H1 (cell line): ENCODE measurements around the gene MBD5. TPM values are rescaled to one million over a fixed set of nuclear protein-coding genes. Genes with fewer than 3 reads are reported as not detected.

Experiments
- CTCF ChIA-PET: fragments of 300-600 bp; sonication (Branson Sonifier 250); formaldehyde crosslinking; loops from one replicate; lab custom pipeline; 2021; ENCODE audit not compliant: partially characterized antibody; lab: Charles Lee
- POLR2A ChIA-PET: fragments of 300-600 bp; sonication (Branson Sonifier 250); formaldehyde crosslinking; loops from one replicate; lab custom pipeline; 2021; ENCODE audit warnings: inconsistent platforms; ENCODE audit not compliant: partially characterized antibody; lab: Charles Lee
- DNase-seq, 2 experiments: peaks; one replicate each; pipeline versions ENCODE4 v3.0.0 to v3.0.0-alpha.2; 2010 to 2022; ENCODE audit warnings: low spot score in 2 of 2, low read depth in 1 of 2, mixed read lengths in 1 of 2
- FAIRE-seq: peaks from 2 replicates; lab custom pipeline; 2011; peaks lifted over from hg19 to GRCh38; lab: Jason Lieb, UNC
- H2AFZ ChIP-seq: 2 replicates; pipeline ENCODE4 v1.8.1; 2012; ENCODE audit warnings: low read length, inconsistent platforms
- H2AK5ac ChIP-seq: 2 replicates; pipeline ENCODE4 v1.6.1; 2013; ENCODE audit warnings: low read depth, low read length
- H2BK120ac ChIP-seq: replicated peaks from 2 replicates; pipeline ENCODE3; 2013; ENCODE audit warnings: low read depth, low read length, inconsistent platforms
- H2BK12ac ChIP-seq: 2 replicates; pipeline ENCODE4 v1.6.1; 2013; ENCODE audit warnings: low read depth, low read length
- H2BK15ac ChIP-seq: 2 replicates; pipeline ENCODE4 v1.6.1; 2013; ENCODE audit warnings: low read length
- H2BK20ac ChIP-seq: 2 replicates; pipeline ENCODE4 v1.6.1; 2013; ENCODE audit warnings: low read length
- H2BK5ac ChIP-seq: 2 replicates; pipeline ENCODE4 v1.6.1; 2013; ENCODE audit warnings: low read depth, low read length
- H3K14ac ChIP-seq: 2 replicates; pipeline ENCODE4 v1.6.1; 2013; ENCODE audit warnings: inconsistent platforms; ENCODE audit not compliant: insufficient read length
- H3K18ac ChIP-seq: 2 replicates; pipeline ENCODE4 v1.6.1; 2013; ENCODE audit warnings: low read length; ENCODE audit errors: extremely low read depth
- H3K23ac ChIP-seq: 2 replicates; pipeline ENCODE4 v1.6.1; 2013; ENCODE audit warnings: inconsistent platforms; ENCODE audit not compliant: insufficient read length
- H3K23me2 ChIP-seq: 2 replicates; pipeline ENCODE4 v1.6.1; 2013; ENCODE audit warnings: low read depth, low read length
- H3K27ac ChIP-seq: 2 replicates; pipeline ENCODE4 v1.6.1; 2011; ENCODE audit warnings: low read depth, low read length, inconsistent platforms
- H3K27me3 ChIP-seq, 4 experiments: replicated peaks in 1 of 4; 1 replicate in 1 of 4; 2 replicates in 3 of 4; pipeline versions ENCODE4 v1.6.1 to v1.8.1; 2011 to 2013; ENCODE audit warnings: low read length in 3 of 4, mild to moderate bottlenecking in 3 of 4, inconsistent platforms in 2 of 4, mixed read lengths in 2 of 4, moderate library complexity in 1 of 4; ENCODE audit not compliant: control insufficient read depth in 3 of 4, insufficient read depth in 3 of 4; ENCODE audit errors: extremely low read depth in 1 of 4
- H3K36me3 ChIP-seq, 4 experiments: 2 replicates each; pipeline versions ENCODE4 v1.6.1 to v1.8.1; 2011 to 2013; ENCODE audit warnings: mild to moderate bottlenecking in 4 of 4, low read length in 3 of 4, moderate library complexity in 2 of 4, control low read depth in 1 of 4, inconsistent platforms in 1 of 4; ENCODE audit not compliant: insufficient read depth in 4 of 4, control insufficient read depth in 2 of 4
- H3K4ac ChIP-seq: replicated peaks from 2 replicates; pipeline ENCODE3; 2013; ENCODE audit warnings: low read length, low read depth, mixed read lengths, inconsistent platforms; ENCODE audit not compliant: insufficient read length
- H3K4me1 ChIP-seq, 4 experiments: replicated peaks in 1 of 4; 1 replicate in 1 of 4; 2 replicates in 3 of 4; pipeline versions ENCODE4 v1.6.1 to v1.8.1; 2011 to 2013; ENCODE audit warnings: low read length in 3 of 4, inconsistent platforms in 2 of 4, mixed read lengths in 1 of 4; ENCODE audit not compliant: insufficient read depth in 4 of 4, control insufficient read depth in 3 of 4
- H3K4me2 ChIP-seq, 2 experiments: 2 replicates each; pipeline versions ENCODE4 v1.6.1 to v1.8.1; 2011 to 2013; ENCODE audit warnings: low read depth in 2 of 2, low read length in 2 of 2, control low read depth in 1 of 2, inconsistent platforms in 1 of 2, mild to moderate bottlenecking in 1 of 2; ENCODE audit not compliant: insufficient read depth in 1 of 2
- H3K4me3 ChIP-seq, 4 experiments: fragments of 200-600, 300-600 bp in 1 of 4; sonication (generic), shearing (Covaris generic), sonication (Bioruptor Twin) in 1 of 4; 2 replicates each; pipeline versions ENCODE4 v1.5.1 to v1.8.1; 2011 to 2016; ENCODE audit warnings: low read length in 4 of 4, low read depth in 3 of 4, control low read depth in 2 of 4, inconsistent platforms in 2 of 4, mild to moderate bottlenecking in 2 of 4, mixed read lengths in 1 of 4, moderate library complexity in 1 of 4; ENCODE audit not compliant: insufficient read depth in 2 of 4; ENCODE audit errors: extremely low read depth in 1 of 4
- H3K56ac ChIP-seq: replicated peaks from 2 replicates; pipeline ENCODE3; 2013; ENCODE audit warnings: low read depth, mild to moderate bottlenecking, mixed read lengths, low read length, inconsistent platforms; ENCODE audit not compliant: insufficient read length
- H3K79me1 ChIP-seq: 2 replicates; pipeline ENCODE4 v1.6.1; 2013; ENCODE audit warnings: low read depth, low read length, control low read depth
- H3K79me2 ChIP-seq, 2 experiments: 2 replicates each; pipeline versions ENCODE4 v1.6.1 to v1.8.1; 2012 to 2013; ENCODE audit warnings: low read length in 2 of 2, mild to moderate bottlenecking in 2 of 2, inconsistent platforms in 1 of 2; ENCODE audit not compliant: insufficient read depth in 2 of 2, control insufficient read depth in 1 of 2
- H3K9ac ChIP-seq, 4 experiments: replicated peaks in 1 of 4; 1 replicate in 1 of 4; 2 replicates in 3 of 4; pipeline versions ENCODE4 v1.6.1 to v1.8.1; 2011 to 2013; ENCODE audit warnings: low read depth in 3 of 4, low read length in 3 of 4, control low read depth in 2 of 4, mild to moderate bottlenecking in 2 of 4, moderate library complexity in 2 of 4, inconsistent platforms in 1 of 4; ENCODE audit errors: extremely low read depth in 1 of 4
- H3K9me3 ChIP-seq, 2 experiments: 2 replicates each; pipeline versions ENCODE4 v1.6.1 to v1.8.1; 2012 to 2013; ENCODE audit warnings: mild to moderate bottlenecking in 2 of 2, moderate library complexity in 2 of 2, control low read depth in 1 of 2, inconsistent platforms in 1 of 2, low read depth in 1 of 2, low read length in 1 of 2, mixed read lengths in 1 of 2; ENCODE audit not compliant: insufficient read depth in 2 of 2
- H4K20me1 ChIP-seq, 2 experiments: replicated peaks in 1 of 2; 2 replicates each; pipeline versions ENCODE3 to v1.8.1; 2011 to 2013; ENCODE audit warnings: inconsistent platforms in 2 of 2, low read length in 2 of 2, mild to moderate bottlenecking in 1 of 2; ENCODE audit not compliant: insufficient read depth in 2 of 2, control insufficient read depth in 1 of 2
- H4K5ac ChIP-seq: 2 replicates; pipeline ENCODE4 v1.6.1; 2013; ENCODE audit warnings: low read length, low read depth, mixed read lengths, inconsistent platforms; ENCODE audit not compliant: insufficient read length
- H4K8ac ChIP-seq: 2 replicates; pipeline ENCODE4 v1.8.0; 2013; ENCODE audit warnings: mild to moderate bottlenecking, moderate library complexity, low read length, inconsistent platforms; ENCODE audit not compliant: insufficient read depth; ENCODE audit errors: extremely low read depth
- H4K91ac ChIP-seq: replicated peaks from 2 replicates; pipeline ENCODE3; 2013; ENCODE audit warnings: low read length, mixed read lengths, inconsistent platforms; ENCODE audit not compliant: insufficient read length
- CBX5 ChIP-seq: fragments of 300-800, 300-1000 bp; sonication (generic); IDR thresholded peaks from 2 replicates; pipeline ENCODE4 v1.7.1; 2016; ENCODE audit warnings: antibody characterized with exemption, low read length, low read depth
- EGR1 ChIP-seq: IDR thresholded peaks from 2 replicates; pipeline ENCODE4 v1.6.1; 2011; ENCODE audit warnings: low read depth, low read length, borderline replicate concordance
- EZH2 ChIP-seq: fragments of 200-600 bp; sonication (generic); IDR thresholded peaks from 2 replicates; pipeline ENCODE4 v1.7.1; 2012; ENCODE audit warnings: low read depth, mild to moderate bottlenecking, moderate library complexity, low read length, inconsistent platforms; ENCODE audit not compliant: severe bottlenecking
- GABPA ChIP-seq: IDR thresholded peaks from 2 replicates; pipeline ENCODE4 v1.6.1; 2011; ENCODE audit warnings: mild to moderate bottlenecking, low read length, moderate library complexity, borderline replicate concordance; ENCODE audit not compliant: insufficient read depth
- KDM1A ChIP-seq: fragments of 200-600, 300-600 bp; sonication (generic); IDR thresholded peaks from 2 replicates; pipeline ENCODE4 v1.7.1; 2016; ENCODE audit warnings: mild to moderate bottlenecking, low read length, borderline replicate concordance
- KDM4A ChIP-seq: IDR thresholded peaks from one replicate; pipeline ENCODE4 v1.7.1; 2012; ENCODE audit warnings: low read depth, mild to moderate bottlenecking, moderate library complexity, low read length, inconsistent platforms; ENCODE audit not compliant: severe bottlenecking
- RNF2 ChIP-seq: fragments of 200-900, 300-1000 bp; sonication (generic); IDR thresholded peaks from 2 replicates; pipeline ENCODE4 v1.7.1; 2016; ENCODE audit warnings: borderline replicate concordance, low read depth, mild to moderate bottlenecking, antibody characterized with exemption, low read length; ENCODE audit not compliant: poor library complexity, severe bottlenecking; ENCODE audit errors: missing control alignments
- SIN3A ChIP-seq, 2 experiments: IDR thresholded peaks in 1 of 2; conservative IDR thresholded peaks in 1 of 2; 2 replicates each; pipeline ENCODE4 v1.6.1; 2011 to 2012; ENCODE audit warnings: low read length in 2 of 2, improper control_type of control experiment in 1 of 2, low read depth in 1 of 2, mild to moderate bottlenecking in 1 of 2
- SUZ12 ChIP-seq: fragments of 200-600 bp; sonication (generic); IDR thresholded peaks from 2 replicates; pipeline ENCODE4 v1.6.1; 2012; ENCODE audit warnings: mild to moderate bottlenecking, inconsistent platforms, low read length, moderate library complexity, mixed read lengths
- TCF12 ChIP-seq: IDR thresholded peaks from 2 replicates; pipeline ENCODE4 v1.6.1; 2011; ENCODE audit warnings: low read depth, mild to moderate bottlenecking, low read length
- WGBS, 2 experiments: shearing (Covaris generic) in 1 of 2; methylation state at CpG; one replicate each; pipeline versions ENCODE4 v1.1.6 to v1.1.7; 2013 to 2015; ENCODE audit warnings: low lambda C conversion rate in 2 of 2, mixed read lengths in 2 of 2, inconsistent platforms in 1 of 2, low coverage in 1 of 2, missing lambda C conversion rate in 1 of 2; ENCODE audit not compliant: insufficient replicate concordance in 2 of 2, insufficient coverage in 1 of 2, insufficient read length in 1 of 2; ENCODE audit errors: extremely low coverage in 1 of 2, missing lambda C conversion rate in 1 of 2; 5-methylcytosine and 5-hydroxymethylcytosine counted together
- polyA plus RNA-seq, 7 experiments: library from polyadenylated mRNA; depleted of rRNA in 3 of 7; stranded (reverse) in 5 of 7; unstranded in 2 of 7; fragments of >200 nt in 5 of 7; fragments of 200-250 nt in 2 of 7; gene quantifications; 1 replicate in 5 of 7; 2 replicates in 1 of 7; 4 replicates in 1 of 7; pipeline versions ENCODE4 v1.2.1 to v1.2.3, GENCODE V29; 2011 to 2013; ENCODE audit warnings: missing spikeins in 2 of 7, mixed read lengths in 2 of 7
- total RNA-seq: library from RNA; stranded (reverse); fragmentation: NEBNext Ultra II Directional; extraction: Animal tissue kit (Norgen Biotek cat#: 25700); gene quantifications from 2 replicates; pipeline ENCODE4 v1.2.1, GENCODE V29; 2021

MBD5 gene
- total and polyA plus RNA-seq, 2 of the 8 experiments (the other 6 are each of a cell fraction or from before 2014, with no cell fraction given) = 9.7 to 29.4 TPM

DNA sequence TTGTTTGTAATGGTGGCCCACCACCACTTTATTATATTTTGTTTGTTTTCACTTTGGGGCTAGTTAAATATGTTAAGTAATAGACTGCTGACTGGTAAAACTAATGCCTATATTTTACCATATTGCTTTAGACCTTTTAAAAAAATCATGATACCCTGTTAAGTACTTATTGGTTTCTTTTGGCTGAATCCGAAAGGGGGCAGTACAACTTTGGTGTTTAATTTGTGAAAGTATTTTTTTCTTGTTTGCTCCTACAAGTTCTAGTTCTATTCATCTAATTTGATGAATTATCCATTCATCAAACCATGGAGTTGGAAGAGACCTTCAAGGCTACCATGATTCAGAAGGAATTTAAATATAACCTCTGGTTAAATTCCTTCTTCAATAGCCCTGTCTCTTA, 147.0 kb downstream of the MBD5 start:
- no peaks in the 10 kb centered on the region for H3K4me1 ChIP-seq
- H2BK15ac ChIP-seq = no peak overlapping the region
- H2BK120ac ChIP-seq = no peak overlapping the region
- no peak overlapping the region for H4K91ac ChIP-seq
- no peak overlapping the region for H3K23ac ChIP-seq
- POLR2A ChIA-PET = no interaction called here
- DNase-seq = no peak
- H3K23me2 ChIP-seq = no peaks in the 10 kb centered on the region
- H3K9me3 ChIP-seq = no peaks in the 10 kb centered on the region
- no peaks in the 10 kb centered on the region for H3K36me3 ChIP-seq
- WGBS, 2 experiments = 56% methylated on average over 1 of the region's 1 CpG; no CpG with 5 or more reads in 1 of the 2 experiments
- no peak overlapping the region for H4K8ac ChIP-seq
- no peak overlapping the region for H3K18ac ChIP-seq
- FAIRE-seq = no peak
- CTCF ChIA-PET = interaction anchor here (0.8 kb wide), 1 partner anchor 12 kb away, joined by 3 read pairs; no protein-coding TSS in a partner anchor
- H2BK20ac ChIP-seq = no peak overlapping the region
- H3K27me3 ChIP-seq = no peaks in the 10 kb centered on the region
- H2BK12ac ChIP-seq = no peak overlapping the region
- no peak overlapping the region for H3K9ac ChIP-seq
- H3K4me2 ChIP-seq = no peak overlapping the region
- H3K4me3 ChIP-seq = no peak overlapping the region
- no peak overlapping the region for H3K56ac ChIP-seq
- no peak for TF ChIP-seq CBX5
- TF ChIP-seq SUZ12 = no peak
- no peak for TF ChIP-seq EGR1
- TF ChIP-seq EZH2 = no peak
- no peak for TF ChIP-seq SIN3A (conservative IDR thresholded peaks at IDR 0.05 in 1 of 2, IDR thresholded peaks at IDR 0.05 in 1 of 2; ENCODE audit: low read depth in 1 of 2, low read length in 2 of 2)
- no peak for TF ChIP-seq KDM4A
- TF ChIP-seq GABPA = no peak
- no peak for TF ChIP-seq KDM1A
- TF ChIP-seq TCF12 = no peak
- TF ChIP-seq RNF2 = no peak
- no peaks in the 10 kb centered on the region for H3K79me1 ChIP-seq
- H3K79me2 ChIP-seq = no peaks in the 10 kb centered on the region
- H2AK5ac ChIP-seq = no peak overlapping the region
- no peak overlapping the region for H4K5ac ChIP-seq
- H3K27ac ChIP-seq = no peak overlapping the region
- H4K20me1 ChIP-seq = peaks cover 0 to 2% of the 10 kb centered on the region in 2 experiments
- H3K4ac ChIP-seq = no peak overlapping the region
- no peak overlapping the region for H2BK5ac ChIP-seq
- no peak overlapping the region for H2AFZ ChIP-seq
- no peak overlapping the region for H3K14ac ChIP-seq
